GM12892 (cell line): Measurements from ENCODE around the gene RSKR.

Experiments used
- POLR2A ChIP-seq: IDR thresholded peaks from 2 replicates; pipeline ENCODE4 v1.6.1; 2011; ENCODE audit warnings: low read depth, low read length, control low read depth
- TAF1 ChIP-seq: IDR thresholded peaks from 2 replicates; pipeline ENCODE4 v1.6.1; 2011; ENCODE audit warnings: low read depth, mild to moderate bottlenecking, control low read depth, low read length, borderline replicate concordance

DNA sequence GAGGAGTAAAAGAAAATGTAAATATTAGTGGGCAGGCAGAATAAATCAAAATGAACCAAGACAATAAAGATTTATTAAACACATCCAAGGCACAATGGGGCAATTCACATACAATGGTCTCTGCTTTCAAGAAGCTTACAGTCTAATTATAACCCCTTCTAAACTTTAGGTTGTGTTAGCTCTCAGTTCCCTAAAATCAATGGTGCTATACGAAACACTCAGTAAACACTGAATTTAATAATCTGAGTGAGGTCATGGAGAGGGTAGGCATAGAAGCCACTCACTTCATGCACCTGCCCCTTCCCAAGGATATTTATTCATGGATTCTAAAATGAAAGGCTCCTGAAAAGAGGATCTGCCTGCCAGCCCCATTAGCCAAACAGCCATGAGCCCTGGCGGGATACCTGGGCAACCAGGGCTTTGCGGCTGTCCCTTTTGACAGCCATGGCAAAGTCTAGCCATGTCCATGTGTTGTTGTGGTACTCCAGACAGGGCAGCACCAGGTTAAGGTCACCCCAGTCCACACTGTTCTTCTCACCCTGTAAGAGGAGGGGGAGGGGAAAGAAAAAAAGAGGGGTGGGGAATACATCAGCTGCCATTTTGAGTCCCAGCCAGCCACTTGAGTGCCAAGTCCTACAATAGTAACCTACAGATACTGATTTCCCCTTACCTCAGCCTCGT lies 1.4 kb upstream of the RSKR start:
- TF ChIP-seq TAF1 (no peak), POLR2A (no peak)
